ENCODE measurements around the gene MYLK3.

The MYLK3 gene

GRCh38 chr16:46727184-46727583 is 21.0 kb downstream of the MYLK3 start:
- DNase-seq (ENCODE audit: low read depth), result no peak

- no peak for DNase-seq (ENCODE audit: low read depth)
Observed at GRCh38 chr16:46721885-46722284, 26.3 kb downstream of the MYLK3 start.

- no peak for DNase-seq (ENCODE audit: low read depth)
Observed at GRCh38 chr16:46720619-46721018, 27.5 kb downstream of the MYLK3 start.

- DNase-seq (ENCODE audit: low read depth), result no peak
Observed at GRCh38 chr16:46719528-46719927, 28.6 kb downstream of the MYLK3 start.

- DNase-seq (ENCODE audit: low read depth), result no peak
Observed at GRCh38 chr16:46718214-46718613, 29.9 kb downstream of the MYLK3 start.

- DNase-seq (ENCODE audit: low read depth), result no peak
Observed at GRCh38 chr16:46717692-46718091, 30.5 kb downstream of the MYLK3 start.

- no peak for DNase-seq (ENCODE audit: low read depth)
Observed at GRCh38 chr16:46715769-46716305, 32.3 kb downstream of the MYLK3 start.

GRCh38 chr16:46714797-46715591 is 33.1 kb downstream of the MYLK3 start:
- no peak for DNase-seq (ENCODE audit: low read depth)

GRCh38 chr16:46713634-46714033 is 34.5 kb downstream of the MYLK3 start:
- no peak for DNase-seq (ENCODE audit: low read depth)

GRCh38 chr16:46712911-46713310 is 35.2 kb downstream of the MYLK3 start:
- DNase-seq (ENCODE audit: low read depth), result no peak

- DNase-seq (ENCODE audit: low read depth), result no peak
Observed at GRCh38 chr16:46711106-46712058, 36.8 kb downstream of the MYLK3 start.

GRCh38 chr16:46709469-46710005 is 38.6 kb downstream of the MYLK3 start:
- DNase-seq (ENCODE audit: low read depth), result no peak

GRCh38 chr16:46706642-46707041 is 41.5 kb downstream of the MYLK3 start:
- DNase-seq (ENCODE audit: low read depth), result no peak

GRCh38 chr16:46702030-46702429 is 46.1 kb downstream of the MYLK3 start:
- DNase-seq (ENCODE audit: low read depth), result no peak

- no peak for DNase-seq (ENCODE audit: low read depth)
Observed at GRCh38 chr16:46701615-46702014, 46.5 kb downstream of the MYLK3 start.

- DNase-seq (ENCODE audit: low read depth), result no peak
Observed at GRCh38 chr16:46700048-46700447, 48.1 kb downstream of the MYLK3 start.

- no peak for DNase-seq (ENCODE audit: low read depth)
Observed at GRCh38 chr16:46696957-46697356, 51.2 kb downstream of the MYLK3 start.

- DNase-seq (ENCODE audit: low read depth), result no peak
Observed at GRCh38 chr16:46695937-46696336, 52.2 kb downstream of the MYLK3 start.

GRCh38 chr16:46693598-46693997 is 54.5 kb downstream of the MYLK3 start:
- DNase-seq (ENCODE audit: low read depth), result no peak

- DNase-seq (ENCODE audit: low read depth), result no peak
Observed at GRCh38 chr16:46691726-46692125, 56.4 kb downstream of the MYLK3 start.

- no peak for DNase-seq (ENCODE audit: low read depth)
Observed at GRCh38 chr16:46690281-46691178, 57.6 kb downstream of the MYLK3 start.

Data from stimulated activated CD8-positive, alpha-beta memory T cell treated with anti-CD3 and anti-CD28 coated beads, Interleukin-12 subunit alpha, Interleukin-12 subunit beta, amount 100 ng/mL, for 4 hours (primary cell).